HG03442 (cell line): ENCODE measurements around the gene SLC1A7.

Source experiments
- ATAC-seq: cut with Tn5 transposase; IDR thresholded peaks from one replicate; pipeline ENCODE4 v1.9.1; 2021; ENCODE audit warnings: mild to moderate bottlenecking, moderate library complexity; ENCODE audit not compliant: unreplicated experiment

The SLC1A7 gene

DNA sequence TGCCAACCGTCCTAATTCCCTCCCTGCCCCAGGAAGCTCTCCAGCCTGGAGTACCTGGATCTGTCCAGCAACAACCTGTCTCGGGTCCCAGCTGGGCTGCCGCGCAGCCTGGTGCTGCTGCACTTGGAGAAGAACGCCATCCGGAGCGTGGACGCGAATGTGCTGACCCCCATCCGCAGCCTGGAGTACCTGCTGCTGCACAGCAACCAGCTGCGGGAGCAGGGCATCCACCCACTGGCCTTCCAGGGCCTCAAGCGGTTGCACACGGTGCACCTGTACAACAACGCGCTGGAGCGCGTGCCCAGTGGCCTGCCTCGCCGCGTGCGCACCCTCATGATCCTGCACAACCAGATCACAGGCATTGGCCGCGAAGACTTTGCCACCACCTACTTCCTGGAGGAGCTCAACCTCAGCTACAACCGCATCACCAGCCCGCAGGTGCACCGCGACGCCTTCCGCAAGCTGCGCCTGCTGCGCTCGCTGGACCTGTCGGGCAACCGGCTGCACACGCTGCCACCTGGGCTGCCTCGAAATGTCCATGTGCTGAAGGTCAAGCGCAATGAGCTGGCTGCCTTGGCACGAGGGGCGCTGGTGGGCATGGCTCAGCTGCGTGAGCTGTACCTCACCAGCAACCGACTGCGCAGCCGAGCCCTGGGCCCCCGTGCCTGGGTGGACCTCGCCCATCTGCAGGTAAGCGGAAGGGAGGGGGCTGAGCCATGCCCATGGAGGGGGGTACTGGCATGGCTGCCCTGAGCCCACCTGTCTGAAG lies 63.9 kb downstream of the SLC1A7 start:
- no peak for ATAC-seq

DNA sequence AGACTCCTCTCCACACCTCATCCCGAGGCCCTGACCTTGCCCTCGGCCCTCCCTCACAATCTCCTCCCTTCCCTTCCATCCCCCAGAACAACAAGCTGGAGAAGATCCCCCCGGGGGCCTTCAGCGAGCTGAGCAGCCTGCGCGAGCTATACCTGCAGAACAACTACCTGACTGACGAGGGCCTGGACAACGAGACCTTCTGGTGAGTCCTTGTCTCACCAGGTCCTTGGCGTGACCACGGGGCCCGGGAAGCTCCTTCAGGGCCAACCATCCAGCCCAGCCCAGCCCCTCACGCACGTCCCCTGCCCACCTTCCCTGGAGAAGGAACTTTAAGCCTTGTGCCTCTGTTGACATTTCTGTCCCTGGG lies 64.9 kb downstream of the SLC1A7 start:
- ATAC-seq = no peak

DNA sequence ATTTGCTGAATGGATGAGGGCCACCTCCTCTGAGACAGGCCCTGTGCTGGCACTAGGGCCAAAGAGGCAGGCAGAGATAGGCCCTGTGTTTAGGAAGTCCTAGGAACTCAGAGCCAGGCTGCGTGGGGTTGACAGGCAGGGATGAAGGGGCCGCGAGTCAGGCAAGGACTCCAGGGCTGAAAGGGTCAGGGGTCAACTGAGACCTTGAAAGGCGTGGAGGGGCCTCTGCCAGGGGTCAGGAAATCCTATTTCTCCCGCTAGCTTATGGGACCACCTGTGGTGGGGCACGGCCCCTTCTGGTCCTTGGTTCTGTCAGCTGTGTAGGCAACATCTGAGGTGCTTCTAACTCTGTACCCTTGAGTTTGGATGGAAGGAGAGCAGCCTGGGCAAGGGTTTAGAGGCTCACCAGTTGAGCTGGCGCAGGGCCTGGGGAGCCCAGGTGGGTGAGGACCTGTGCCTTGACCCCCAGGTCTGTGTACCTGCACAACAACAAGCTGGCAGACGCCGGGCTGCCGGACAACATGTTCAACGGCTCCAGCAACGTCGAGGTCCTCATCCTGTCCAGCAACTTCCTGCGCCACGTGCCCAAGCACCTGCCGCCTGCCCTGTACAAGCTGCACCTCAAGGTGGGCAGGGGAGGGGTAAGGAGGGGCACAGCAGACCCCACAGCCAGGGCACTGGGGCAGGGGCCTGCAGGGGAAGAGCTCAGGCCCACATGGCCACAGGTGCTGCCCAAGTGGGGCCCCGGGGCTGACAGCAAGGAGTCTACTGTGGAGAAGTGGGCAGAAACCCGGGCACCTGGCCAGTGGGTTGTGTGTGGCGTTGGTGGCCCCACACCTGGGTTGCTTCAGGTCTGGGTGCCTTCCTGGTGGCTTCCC lies 65.5 kb downstream of the SLC1A7 start:
- no peak for ATAC-seq

DNA sequence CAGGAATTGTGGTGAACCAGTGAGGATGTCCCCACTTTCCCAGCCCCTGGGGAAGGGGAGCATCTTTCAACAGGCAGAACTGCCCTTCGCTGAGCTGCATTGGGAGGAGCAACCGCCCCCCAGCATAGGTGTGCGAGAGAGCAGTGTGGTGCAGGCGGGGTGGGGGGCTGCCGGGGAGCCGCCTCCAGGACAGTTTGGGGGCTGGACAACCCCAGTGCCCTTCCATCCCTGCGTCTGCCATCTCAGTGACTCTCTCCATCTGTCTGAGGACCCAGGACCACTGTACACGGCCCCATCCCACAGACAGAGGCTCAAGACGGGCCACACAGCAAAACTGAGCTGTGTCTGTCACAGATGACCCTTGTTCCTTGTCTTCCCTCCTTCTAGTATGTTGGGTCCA lies 66.3 kb downstream of the SLC1A7 start:
- no peak for ATAC-seq

DNA sequence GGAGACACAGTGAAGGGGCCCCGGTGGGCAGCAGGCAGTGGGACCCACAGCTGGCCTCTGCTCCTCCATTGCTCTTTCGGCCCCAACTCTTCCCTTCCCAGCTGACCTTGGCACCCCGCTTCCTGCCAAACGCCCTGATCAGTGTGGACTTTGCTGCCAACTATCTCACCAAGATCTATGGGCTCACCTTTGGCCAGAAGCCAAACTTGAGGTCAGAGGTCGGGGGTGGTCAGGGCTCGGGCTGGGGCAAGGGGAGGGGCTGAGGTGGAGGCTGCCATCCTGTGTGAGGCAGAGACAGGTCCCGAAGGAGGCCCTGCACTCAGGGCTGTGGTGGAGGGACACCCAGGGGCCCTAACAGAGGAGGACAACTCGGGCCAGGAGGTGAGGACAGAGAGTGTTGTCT lies 66.7 kb downstream of the SLC1A7 start:
- ATAC-seq = no peak

DNA sequence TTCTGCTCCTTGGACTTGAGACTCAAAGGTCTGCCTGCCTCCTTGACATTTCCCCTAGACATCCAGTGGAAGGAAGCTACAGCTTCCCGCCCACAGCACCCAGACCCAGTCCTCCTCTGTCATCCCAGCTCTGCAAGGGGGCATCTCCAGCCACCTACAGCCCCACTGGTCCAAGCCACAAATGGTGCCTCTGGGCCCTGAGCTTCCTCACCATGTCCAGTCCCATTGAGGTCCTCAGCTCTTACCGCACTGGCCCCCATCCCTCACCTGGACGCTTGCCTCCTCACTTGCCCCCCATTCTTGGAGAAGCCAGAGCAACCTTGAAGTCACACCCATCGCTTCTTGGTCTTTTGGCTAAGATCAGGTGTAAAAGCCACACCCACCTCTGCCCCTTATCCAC lies 67.2 kb downstream of the SLC1A7 start:
- ATAC-seq = no peak

DNA sequence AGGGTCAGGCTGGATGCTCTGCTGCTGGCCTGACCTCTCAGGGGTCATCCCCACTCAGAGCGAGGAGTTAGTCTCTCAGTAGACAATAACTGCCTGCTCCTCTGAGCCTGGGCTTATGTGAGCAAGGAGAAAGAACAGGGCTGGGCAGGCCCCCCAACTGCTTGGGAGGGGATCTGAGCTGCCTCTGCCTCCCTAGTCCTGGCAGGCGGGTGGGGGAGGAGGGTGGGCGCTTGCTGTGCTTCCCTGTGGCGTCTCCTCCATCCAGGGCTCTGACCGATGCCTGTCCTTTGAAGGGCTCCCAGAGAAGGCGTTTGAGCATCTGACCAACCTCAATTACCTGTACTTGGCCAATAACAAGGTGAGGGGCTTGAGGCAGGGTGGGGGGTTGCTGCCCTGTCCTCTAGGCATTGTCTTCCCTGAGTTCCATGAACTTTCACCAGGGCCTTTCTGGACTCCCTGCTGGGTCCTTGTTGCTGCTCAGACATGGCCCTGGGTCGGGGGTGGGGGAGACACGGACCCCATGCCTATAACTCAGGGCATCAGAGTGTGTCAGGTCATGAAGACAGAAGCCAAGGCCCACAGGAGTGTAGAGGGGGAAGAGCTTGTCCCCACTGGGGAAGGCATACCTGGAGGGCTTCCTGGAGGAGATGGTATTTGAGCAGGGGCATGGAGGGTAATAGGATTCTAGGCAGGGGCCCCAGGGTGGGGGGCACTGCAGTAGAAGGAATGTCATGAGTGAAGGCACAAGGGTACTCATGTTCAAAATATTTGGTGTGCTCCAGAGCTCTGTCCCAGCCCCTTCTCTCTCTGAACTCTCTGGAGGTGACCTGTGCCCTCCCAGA lies 67.9 kb downstream of the SLC1A7 start:
- ATAC-seq = no peak

DNA sequence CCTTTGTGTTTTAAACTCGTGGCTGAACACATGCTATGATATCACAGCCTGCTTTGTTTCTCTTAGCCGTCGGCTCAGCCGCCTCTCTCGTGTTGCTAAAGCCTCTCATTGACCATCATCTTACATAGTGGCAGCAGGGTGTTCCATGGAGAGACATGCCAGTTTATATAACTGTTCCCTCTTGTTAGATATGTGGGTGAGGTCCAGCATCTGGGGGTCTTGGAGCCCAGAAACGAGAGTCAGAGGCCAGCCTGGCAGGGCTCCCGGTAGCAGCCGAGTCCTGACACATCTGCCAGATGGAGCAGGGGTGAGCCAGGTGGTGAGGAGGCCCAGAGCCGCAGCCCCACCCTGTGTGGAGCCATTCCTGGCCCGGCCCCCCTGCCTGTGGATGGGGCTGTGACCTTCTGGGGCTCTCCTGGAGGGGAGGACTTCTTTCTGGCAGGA lies 68.5 kb downstream of the SLC1A7 start:
- ATAC-seq = no peak

DNA sequence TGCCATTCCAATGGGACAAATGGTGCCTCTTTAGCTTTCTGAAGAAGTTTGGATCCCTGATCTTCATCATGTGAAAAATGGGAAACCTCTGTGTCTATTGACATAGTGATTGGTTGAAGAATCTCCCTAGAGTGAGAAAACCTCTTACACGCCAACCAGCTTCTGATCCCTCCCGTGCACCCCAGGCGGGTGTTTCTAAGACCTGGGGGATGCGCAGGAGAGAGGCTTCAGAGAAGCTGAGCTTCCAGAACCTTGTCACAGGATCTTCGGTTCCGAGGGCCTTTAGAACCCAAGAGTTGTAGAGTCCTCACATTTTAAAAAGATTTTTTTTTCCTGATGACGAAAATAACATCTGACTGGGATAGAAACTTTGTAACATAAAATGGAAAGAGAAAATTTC lies 69.2 kb downstream of the SLC1A7 start:
- ATAC-seq = no peak

DNA sequence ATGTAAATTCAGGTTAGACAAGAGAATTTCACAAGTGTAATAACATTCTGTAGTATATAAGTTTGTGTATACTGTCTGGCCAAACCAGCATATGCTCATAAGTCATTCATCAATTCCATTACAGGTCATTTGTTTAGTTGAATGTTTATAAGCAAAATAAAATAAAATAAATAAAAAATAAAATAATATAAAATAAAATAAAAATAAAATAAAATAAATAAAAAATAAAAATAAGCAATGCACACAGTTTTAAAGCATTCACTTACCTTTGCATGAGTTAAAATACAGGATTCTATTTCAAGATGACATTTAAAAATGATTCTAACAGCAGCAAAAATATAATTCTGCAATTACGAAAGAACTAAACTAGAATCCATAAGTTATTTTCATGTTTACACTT lies 70.5 kb downstream of the SLC1A7 start:
- ATAC-seq = no peak

DNA sequence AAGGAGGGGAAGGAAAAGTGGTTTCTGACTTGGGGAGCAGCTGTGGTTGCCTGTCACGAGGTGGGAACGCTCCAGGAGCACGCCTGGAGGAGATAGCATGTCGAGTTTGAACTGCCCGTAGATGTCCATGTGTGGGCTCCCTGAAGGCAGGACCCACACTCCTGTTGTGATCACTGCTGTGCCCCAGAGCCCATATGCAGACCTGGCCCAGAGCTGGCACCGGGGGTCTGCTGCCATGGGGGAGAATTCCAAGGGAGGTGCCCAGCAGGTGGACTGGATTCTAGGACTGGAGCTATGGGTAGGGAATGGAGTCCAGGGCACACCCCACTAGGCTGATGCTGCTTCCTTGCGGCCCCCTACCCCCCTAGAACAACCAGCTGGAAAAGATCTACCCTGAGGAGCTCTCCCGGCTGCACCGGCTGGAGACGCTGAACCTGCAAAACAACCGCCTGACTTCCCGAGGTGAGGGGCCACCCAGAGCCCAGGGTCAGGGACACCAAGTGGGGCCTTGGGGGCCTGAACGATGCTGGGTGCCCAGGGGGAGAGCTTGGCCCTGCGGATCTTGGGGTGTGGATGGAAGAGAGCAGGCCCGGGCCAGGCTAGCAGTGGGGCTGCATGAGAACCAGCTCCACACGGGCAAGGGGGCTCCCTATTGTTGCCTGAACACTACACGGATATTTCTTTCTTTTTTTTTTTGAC lies 71.1 kb downstream of the SLC1A7 start:
- ATAC-seq = no peak

DNA sequence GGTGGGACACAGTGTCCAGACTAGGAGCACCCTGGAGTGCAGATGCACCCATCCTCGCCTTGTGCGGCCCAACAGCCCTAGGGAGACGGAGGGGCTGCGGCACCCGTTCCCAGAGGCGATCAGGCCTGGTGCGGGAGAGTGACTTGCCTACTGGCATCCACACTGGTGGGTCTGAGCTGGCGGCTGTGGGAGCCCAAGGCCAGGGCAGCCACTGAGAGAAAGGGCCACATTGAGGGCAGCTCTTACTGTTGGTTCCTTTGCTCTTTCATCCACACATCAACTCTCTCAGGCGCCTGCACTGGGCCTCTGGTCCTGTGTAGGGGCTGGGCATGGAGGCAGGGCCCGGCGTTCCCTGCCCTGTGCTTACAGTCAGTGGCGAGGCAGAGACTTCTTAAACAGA lies 71.8 kb downstream of the SLC1A7 start:
- no peak for ATAC-seq

DNA sequence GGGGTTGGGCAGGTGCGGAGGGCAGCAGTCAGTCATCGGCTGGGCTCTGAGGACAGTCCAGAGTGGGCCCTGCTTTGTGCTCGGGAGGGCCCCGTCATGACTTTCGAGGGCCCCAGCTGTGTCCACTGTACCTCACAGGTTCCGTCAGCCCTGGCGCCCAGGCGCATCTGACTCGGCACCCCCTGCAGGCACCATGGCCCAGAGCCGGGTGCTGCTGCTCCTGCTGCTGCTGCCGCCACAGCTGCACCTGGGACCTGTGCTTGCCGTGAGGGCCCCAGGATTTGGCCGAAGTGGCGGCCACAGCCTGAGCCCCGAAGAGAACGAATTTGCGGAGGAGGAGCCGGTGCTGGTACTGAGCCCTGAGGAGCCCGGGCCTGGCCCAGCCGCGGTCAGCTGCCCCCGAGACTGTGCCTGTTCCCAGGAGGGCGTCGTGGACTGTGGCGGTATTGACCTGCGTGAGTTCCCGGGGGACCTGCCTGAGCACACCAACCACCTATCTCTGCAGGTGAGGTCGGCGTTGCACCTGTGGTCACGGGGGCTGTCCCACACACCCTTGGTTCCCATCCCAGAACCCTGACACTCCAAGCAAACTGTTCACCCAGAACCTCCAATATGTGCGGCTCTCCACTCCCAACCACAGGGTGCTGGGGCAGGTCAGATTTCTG lies 72.6 kb downstream of the SLC1A7 start:
- ATAC-seq = no peak

DNA sequence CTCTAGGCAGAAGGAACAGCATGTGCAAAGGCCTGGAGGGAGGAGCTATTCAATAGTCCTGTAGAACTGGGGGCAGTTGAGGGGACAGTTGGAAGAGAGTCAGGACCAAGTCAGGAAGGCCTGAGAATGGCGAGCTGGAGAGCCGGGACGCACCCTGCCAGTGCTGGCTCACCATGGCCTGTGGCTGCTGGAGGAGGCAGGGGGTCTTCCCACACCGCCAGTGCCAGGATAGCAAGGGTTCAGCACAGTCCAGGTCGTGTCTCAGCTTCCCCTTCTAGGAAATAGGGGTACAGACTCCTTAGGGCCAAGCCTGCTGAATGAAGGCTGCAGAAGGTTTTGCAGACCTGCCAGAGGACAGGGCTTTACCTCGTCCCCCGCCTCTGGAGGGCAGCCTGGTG lies 73.2 kb downstream of the SLC1A7 start:
- no peak for ATAC-seq

DNA sequence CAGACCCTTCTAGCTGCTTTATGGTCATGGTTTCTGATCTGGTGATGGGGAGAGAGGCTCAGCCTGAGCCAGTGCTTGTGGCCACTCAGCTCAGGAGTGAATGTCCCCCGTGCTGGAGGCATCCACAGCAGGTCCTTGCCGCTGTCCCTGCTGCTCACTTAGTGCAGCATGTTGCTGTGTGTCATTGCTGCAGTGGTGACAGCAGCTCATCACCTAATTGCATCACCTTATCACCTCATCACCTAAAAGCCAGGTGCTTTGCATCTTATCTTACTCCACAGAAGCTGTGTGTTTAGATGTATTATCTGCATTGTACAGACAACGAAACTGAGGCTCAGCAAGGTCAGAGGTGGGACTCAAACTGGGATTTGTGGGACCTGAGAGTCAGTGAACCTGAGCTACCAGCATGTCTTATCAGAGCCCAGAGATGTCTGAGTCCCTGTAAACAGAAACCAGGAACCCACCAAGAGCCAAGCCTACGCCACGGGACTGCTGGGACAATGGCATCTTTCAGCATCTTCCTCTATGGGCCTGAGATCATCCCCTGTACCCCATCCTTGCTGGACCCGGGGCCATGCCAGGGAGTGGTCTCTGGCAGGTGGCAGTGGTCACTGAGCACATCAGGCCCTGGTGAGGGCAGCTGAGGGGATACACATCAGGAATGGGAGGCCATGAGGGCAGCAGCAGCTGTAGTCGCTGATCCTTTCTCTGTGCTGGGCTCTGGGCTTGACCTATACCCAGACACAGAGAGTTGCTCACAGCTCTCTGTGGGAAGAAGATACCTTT lies 73.9 kb downstream of the SLC1A7 start:
- no peak for ATAC-seq

DNA sequence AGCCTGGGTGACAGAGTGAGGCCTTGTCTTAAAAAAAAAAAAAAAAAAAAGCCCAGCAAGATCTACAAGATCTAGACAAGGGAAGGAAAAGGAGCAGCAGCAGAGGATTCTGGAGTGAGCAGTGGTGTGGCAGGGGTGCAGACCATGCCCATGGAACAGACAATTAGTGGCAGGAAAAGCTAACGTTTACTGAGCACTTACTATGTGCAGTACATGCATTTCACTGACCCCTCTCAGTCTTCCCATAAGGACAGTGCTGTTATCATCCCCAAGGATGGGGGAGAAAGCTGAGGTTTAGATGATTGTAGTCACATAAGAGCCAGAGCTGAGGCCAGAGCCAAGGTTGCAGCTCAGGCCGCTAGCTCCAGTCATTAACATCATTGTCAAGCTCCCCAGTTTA lies 74.6 kb downstream of the SLC1A7 start:
- ATAC-seq = no peak

DNA sequence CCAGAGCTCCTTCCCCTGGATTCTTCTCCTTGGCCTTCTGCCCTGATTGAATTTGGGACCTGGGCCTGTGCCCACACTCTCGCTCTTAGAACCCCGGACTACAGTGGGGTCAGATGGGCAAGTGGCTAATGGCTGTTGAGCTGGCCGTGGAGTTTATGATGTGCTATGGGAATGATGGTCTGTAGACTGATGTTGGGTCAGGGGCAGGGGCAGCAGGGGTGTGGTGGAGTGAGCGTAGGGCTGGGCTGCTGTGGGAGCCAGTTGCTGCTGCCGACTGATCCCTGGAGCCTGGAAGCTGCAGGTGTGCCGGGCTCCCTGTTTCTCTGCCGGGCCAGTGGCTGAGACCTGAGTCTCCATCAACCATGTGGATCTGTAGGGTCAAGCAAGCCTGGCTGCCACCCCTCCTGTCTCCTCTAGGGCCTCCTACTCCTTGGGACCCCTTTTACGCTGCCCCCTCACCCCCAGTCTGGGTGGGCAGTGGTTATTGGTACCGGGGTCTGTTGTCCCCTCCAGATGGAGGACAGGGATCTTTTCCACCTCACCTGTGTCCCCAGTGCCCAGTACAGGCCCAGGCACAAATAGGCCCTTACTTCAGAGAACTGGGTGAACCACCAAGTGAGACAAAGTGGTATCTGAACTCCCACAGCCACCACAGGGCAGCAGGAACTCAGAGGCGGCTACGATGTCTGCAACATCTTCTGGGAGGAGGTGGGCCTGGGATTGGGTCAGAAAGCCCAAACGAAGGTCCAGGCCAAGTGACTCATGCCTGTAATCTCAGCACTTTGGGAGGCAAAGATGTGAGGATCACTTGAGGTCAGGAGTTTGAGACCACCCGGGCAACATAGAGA lies 75.3 kb downstream of the SLC1A7 start:
- no peak for ATAC-seq

DNA sequence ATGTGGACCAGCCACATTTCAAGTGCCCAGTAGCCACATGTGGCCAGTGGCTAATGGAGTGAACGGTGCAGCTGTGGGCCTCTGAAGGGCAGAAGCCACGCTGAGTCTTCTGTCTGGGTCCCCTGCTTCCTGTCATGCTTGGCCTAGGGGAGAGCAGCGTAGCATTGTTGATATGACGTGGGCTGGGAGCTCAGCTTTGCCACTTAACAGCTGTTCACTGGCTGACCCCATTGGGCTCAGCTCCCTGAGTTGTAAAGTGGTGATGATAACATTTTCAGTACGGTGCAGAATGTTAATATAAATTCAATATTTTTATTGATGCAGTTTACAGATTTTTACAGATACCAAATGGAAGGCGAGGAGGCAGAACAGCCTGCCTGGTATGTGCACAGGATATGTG lies 76.0 kb downstream of the SLC1A7 start:
- ATAC-seq = no peak

DNA sequence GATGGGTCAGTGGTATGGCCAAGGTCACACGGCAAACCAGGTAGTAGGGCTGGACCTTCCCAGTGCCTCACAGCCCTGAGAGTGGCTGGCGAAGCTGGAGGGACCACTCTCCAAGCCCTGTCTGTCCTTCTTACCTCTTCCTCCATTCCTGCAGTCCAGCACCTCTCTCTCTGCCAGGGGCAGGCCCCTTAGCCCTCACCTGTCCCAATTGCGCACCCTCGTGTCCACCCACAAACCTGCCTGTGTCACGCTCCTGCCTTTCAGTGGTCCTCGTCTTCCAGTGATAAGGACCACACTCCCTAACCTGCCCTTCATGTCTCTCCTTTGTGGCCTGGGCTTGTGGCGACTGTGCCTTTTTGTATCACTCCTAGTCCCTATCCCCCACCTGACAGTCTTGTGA lies 77.0 kb downstream of the SLC1A7 start:
- no peak for ATAC-seq
